Measurements from ENCODE around the gene PLEKHH2.

GRCh38 chr2:43634604-43635306 lies 2.3 kb upstream of the PLEKHH2 start:
- no peak for TF ChIP-seq CTCF (IDR thresholded peaks at IDR 0.05)
- TF ChIP-seq POLR2AphosphoS5 (IDR thresholded peaks at IDR 0.05; ENCODE audit: low read depth, low read length) = no peak
- TF ChIP-seq TAF1 (IDR thresholded peaks at IDR 0.05; ENCODE audit: borderline replicate concordance, low read depth, low read length) = no peak
- TF ChIP-seq REST (IDR thresholded peaks at IDR 0.05; ENCODE audit: low read depth, low read length) = no peak
- TF ChIP-seq EZH2phosphoT487 (IDR thresholded peaks at IDR 0.05; ENCODE audit: borderline replicate concordance, low read depth) = no peak
- no peak for TF ChIP-seq ZBTB33 (IDR thresholded peaks at IDR 0.05; ENCODE audit: borderline replicate concordance, low read depth)
- TF ChIP-seq SIN3A (IDR thresholded peaks at IDR 0.05; ENCODE audit: borderline replicate concordance, low read depth, low read length) = no peak
- no peak for TF ChIP-seq JUND (IDR thresholded peaks at IDR 0.05)
- no peak for TF ChIP-seq NFIC (IDR thresholded peaks at IDR 0.05; ENCODE audit: borderline replicate concordance)
- no peak for TF ChIP-seq SMC3 (IDR thresholded peaks at IDR 0.05; ENCODE audit: low read depth, low read length)
- TF ChIP-seq RFX5 (IDR thresholded peaks at IDR 0.05; ENCODE audit: low read length) = no peak
- TF ChIP-seq YY1 (IDR thresholded peaks at IDR 0.05; ENCODE audit: low read depth) = no peak
